HG02623 (cell line): ENCODE results near the gene ABHD12.

Experiments
- ATAC-seq: cut with Tn5 transposase; IDR thresholded peaks from one replicate; pipeline ENCODE4 v1.9.1; 2021; ENCODE audit warnings: moderate library complexity; ENCODE audit not compliant: unreplicated experiment

ABHD12 gene

DNA sequence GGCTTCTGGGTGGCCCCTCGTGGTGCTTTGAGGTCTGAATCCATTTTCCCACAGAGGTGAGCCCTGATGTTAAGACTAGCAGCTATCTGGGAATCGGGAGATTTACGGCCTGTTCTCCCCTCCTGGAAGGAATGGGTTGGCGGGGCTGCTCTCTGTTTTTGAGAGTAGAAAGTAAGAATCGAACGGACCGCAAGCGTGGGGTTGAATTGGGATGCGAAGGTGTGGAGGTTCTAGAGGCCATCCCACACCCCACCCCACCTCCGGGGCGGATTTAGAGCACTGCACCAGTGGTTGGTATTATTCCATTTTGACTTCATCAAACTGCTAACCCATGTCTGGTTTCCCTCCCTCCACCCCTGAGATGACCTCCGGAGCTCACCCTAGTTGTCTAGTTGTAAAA lies 131.3 kb downstream of the ABHD12 start:
- no peak for ATAC-seq

DNA sequence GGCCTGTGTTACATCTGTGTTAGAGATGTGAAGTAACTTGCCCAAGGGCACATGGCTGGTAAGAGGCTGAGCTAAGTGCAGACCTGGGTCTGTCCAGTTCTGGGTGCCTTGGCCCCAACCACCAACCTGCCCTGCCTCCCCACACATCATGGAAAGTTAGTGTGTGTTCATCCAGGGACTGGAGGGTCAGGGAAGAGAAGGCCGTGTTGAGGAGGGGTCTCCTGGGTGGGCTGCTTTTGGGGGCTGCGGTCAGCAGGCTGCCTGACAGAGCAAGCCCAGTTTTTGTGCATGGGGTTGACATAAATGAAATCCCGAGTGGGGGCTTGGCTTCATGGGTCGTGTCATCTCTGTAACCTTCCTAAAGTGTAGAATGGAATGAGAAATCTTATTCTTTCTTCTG lies 131.8 kb downstream of the ABHD12 start:
- ATAC-seq: no peak

DNA sequence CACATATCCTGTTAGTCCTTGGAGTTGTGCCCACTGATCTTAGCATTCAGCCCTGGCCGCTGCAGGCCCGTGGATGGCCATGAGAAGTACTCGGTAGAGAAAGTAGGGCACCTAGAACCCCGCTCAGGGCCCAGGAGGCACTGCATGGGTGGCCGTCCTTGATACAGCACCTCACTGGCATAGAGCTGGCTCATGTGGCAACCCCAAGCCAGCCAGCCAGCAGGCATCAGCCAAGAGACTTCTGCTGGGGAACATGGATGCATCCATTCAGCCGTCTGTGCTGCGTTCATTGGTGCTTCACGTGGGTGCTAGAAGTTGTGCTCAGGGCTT lies 132.2 kb downstream of the ABHD12 start:
- ATAC-seq: no peak

DNA sequence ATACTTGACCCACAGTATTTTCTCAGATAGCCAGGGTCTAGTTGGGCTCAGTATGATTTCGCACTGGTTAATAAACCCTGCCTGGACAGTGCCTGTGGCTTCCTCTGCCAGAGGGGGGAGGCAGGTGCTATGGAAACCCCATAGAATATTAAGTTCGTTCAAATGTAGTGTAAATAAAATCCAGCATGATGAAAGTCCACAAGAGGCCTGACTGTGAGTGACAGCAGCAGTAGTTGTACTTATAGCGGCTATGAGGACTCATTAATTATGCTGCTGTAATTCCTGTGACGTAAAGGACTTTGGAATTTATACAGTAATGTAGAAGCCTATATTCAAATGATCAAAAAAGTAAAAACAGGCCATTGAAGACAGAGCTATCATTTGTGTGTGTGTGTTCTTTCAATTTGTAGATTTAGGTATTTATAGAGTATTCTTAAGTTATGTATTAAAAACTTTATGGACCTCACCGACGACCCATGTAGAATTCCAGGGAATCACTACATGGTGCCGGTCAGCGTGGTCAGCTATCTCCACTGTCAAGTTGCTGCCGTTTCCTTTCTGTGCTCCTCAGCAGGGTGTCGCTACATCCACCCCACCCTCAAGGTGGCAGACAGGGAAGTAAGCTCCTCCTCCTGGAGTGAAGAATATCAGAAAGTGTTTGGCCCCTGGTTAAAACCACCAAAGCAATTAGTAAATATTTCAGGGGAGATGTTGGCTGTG lies 132.7 kb downstream of the ABHD12 start:
- no peak for ATAC-seq

DNA sequence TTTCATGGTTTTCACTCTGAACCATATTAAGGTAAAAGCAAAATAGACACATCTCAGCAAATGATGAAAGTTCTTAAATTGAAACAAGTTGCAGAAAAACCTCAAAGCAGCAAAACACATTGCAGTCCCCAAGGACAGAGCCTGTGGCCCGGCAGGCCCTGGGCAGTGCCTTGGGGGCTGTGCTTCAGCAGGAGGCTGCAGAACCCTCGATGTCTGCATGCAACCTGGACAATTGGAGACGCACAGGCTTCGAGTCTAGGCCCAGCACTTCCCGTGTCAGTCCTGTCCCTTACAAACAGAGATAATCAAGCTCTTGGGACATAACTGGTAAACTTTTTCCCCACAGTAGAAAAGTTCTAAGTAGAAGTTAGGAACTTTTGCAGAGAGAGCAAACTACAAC lies 133.5 kb downstream of the ABHD12 start:
- ATAC-seq: no peak

DNA sequence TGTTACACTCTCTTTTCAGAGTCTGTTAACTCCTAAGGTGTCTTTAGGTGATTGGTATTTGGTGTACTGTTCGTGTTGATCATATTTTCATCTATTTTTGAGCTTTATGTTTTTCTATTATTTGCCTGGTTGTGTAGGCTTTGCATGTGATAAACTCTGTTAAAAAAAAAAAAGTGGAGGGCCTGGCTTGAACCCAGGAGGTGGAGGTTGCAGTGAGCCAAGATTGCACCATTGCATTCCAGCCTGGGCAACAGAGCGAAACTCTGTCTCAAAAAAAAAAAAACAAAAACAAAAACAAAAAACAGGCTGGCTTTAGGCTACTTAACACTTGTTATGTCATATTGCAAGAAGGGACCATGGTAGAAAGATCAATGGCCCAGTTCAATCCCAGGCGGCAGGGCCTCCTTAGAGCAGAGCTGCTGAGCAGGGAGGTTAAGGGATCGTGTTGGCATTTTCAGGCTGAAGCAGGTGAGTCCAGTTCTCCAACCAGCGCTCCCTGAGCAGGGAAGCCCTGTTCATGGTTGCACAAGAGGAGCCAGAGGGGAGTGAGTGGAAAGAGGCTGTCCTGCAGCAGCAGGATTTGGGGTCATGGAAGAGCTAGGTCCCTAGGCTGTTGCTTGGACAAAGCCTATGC lies 134.3 kb downstream of the ABHD12 start:
- no peak for ATAC-seq

DNA sequence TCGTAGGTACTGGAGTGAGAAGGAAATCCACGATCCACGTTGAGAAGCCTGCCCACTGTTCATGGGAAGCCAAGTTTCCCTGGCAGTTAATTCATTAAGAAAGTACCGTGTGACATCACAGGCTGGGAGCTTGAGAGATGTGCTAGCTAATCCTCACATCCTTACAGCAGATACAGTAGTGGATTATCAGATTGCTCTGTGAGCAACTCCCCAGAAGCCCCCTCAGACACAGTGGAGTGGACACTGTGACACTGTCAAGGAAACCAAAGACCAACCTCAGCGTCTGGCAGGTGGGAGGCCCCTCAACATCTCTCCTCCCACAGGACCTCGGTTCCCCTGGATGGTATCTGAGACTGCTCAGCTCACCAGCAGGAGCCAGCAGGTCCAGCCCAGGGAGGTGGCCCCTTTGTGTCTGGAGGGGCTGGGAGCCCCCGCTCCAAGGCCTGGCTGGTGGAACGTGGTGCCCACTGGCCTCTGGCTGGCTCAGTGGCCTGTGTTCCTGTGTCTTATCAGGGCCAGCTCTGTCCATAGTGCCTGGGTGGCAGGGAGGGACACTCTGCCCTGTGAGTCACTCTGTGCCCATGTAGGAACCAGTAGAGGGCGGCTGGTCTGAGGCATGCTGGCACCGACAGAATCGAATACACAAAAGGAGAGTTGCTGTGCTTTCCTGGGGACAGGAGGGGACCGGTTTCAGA lies 135.5 kb downstream of the ABHD12 start:
- no peak for ATAC-seq

DNA sequence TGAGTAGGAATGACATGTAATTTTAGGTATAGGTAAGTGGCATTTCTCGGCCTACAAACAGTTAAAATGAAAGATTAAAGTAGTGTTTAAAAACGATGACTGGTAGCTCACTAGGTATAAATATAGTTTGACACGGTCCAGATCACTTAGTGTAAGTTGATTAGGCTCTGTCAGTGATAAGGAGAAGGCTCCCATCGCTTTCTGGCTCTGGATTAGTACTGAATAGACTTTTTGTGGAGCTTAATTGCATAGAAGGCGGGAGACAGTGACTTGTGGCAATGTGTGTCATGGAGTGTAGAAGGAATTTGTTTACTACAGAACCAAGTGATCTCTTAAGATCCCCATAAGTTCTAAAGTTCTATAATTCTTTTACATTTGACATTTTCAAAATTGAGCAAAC lies 136.1 kb downstream of the ABHD12 start:
- ATAC-seq: no peak

DNA sequence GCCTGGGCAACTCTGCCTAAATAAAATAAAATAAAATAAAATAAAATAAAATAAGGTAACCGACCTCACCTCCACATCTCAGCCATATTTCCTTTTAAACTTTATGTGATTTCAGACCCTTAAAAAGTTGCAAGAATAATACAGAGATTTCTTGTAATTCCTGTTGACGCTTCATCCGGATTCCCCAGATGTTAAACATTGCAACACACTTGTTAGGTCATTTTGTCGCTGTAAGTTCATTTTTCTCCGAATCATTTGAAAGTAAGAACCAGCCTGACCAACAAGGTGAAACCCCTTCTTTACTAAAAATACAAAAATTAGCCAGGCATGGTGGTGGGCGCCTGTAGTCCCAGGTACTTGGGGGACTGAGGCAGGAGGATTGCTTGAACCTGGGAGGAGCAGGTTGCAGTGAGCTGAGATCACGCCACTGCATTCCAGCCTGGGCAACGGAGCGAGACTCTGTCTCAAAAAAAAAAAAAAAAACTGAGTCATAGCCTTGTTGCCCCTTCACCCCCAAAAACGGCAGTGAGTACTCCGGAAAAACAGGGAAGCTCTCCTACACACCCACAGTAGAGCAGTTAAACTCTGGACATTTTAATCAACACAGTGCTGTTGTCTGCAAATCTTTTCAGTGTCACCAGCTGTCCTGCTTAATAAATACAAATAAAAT lies 136.9 kb downstream of the ABHD12 start:
- ATAC-seq: no peak

DNA sequence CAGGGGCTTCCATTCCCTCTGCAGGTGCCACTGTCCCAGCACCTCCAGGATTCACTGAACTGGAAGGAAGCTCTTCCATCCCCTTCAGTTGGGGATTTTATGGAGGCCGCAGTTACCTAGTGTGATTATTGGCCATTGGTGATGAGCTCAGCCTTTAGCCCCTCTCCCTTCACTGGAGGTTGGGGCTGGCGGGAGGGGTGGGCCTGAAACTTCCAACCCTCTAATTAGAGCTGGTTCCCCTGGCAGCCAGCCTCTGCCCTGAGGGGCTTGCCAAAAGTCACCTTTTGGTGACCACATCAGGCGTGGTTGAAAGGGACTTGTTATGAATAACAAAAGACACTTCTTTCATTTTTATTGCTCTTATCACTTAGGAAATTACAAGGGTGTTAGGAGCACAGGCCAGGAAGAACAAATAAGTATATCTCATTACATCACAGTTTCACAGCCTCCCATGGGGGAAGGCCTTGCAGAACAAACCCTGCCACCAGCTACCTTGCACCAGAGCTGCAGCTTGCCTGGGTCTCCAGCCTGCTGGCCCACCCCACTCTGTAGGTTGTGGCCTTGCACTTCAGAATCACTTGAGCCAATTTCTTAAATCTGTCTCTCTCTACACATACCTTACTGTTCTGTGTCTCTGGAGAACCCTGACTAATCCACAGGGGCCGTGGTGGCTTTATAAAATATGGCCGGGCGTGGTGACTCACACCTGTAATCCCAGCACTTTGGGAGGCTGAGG lies 137.8 kb downstream of the ABHD12 start:
- no peak for ATAC-seq

DNA sequence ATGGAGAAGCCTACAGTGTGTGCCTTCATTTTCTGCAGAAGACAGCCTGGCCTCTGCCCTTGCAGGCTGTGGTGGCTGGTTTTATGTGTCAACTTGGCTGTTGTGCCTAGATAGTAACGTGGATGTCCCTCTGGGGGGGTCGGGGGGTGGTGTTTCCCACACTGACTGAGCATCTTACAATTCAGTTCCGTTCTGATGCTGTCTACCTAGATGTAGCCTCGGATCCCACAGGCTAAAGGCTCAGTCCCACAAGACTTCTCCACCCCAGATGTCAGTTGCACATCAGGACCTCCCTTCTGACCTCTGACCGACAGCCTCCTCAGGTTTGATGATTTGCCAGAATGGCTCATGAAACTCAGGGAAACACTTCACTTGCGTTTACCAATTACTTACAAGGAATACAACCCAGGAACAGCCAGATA lies 138.4 kb downstream of the ABHD12 start:
- ATAC-seq: no peak

DNA sequence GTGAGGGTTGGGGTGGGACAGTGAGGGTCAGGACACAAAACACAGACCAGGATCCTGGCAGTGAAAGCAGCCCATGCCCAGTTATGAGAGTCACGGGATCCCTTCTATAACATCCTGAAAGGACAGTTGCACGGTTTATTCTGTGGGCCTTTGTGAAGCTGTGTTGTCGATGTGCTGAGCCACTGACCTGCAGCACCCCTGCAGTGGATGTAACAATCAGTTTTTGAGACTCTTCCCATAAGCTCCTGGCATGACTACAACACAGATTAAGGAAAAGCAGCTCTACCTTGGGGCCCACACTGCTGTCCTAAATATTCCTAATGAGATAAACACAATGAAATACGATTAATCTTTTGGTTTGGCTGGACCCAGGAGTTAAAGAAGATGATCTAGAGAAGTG lies 139.1 kb downstream of the ABHD12 start:
- ATAC-seq: no peak

DNA sequence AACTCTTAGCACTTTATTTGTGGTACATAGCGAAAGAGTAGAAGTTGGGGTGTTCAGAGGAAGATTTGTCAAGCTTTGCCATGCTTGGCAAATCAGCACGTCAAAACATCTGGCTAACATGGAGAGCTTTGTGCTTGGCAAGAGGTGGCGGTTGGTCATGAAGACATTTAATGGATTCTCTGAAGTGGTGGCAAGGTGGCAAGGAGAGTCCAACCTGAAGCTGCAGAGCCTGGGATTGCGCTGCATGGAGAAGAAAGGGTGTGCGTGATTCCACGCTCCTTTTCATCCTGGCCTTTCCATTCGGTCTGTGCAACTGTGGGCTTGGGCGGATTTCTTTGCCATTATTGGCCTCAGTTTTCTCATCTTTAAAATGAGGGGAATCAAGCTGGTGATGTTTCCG lies 139.6 kb downstream of the ABHD12 start:
- ATAC-seq: no peak

DNA sequence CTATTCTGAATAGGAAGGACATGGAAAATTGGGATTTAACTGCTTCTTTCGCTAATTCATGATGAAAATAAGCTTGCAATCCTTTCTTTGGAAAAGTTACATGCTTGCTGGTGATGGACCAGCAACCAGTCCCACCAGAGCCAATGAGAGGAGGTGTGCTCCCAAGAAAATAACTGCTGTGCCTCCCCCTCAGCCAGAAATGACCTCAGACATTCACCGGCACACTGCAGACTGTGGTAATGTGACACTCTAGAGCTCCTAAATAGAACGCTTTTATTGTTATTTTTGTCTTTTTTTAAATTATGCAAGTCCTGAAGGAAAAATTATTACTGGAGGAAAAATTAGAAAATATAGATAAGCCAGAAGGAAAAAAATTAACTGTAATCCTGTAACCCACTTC lies 140.1 kb downstream of the ABHD12 start:
- no peak for ATAC-seq
